GM19372 (cell line): ENCODE measurements around the gene DBNDD1.
"Not testable (repeated sequence)": the region's sequence is repeated elsewhere in the genome, so short reads cannot be mapped to it uniquely, and the experiment has no call there.

Experiments
- ATAC-seq: cut with Tn5 transposase; IDR thresholded peaks from one replicate; pipeline ENCODE4 v1.9.1; 2021; ENCODE audit warnings: mild to moderate bottlenecking, low read depth, moderate library complexity; ENCODE audit not compliant: unreplicated experiment

DBNDD1 gene

GRCh38 chr16:89994389-89994720 lies 24.9 kb downstream of the DBNDD1 start:
- ATAC-seq, result no peak

- ATAC-seq, result no peak
These were observed 25.3 kb downstream of the DBNDD1 start for GRCh38 chr16:89993971-89994370.

DNA sequence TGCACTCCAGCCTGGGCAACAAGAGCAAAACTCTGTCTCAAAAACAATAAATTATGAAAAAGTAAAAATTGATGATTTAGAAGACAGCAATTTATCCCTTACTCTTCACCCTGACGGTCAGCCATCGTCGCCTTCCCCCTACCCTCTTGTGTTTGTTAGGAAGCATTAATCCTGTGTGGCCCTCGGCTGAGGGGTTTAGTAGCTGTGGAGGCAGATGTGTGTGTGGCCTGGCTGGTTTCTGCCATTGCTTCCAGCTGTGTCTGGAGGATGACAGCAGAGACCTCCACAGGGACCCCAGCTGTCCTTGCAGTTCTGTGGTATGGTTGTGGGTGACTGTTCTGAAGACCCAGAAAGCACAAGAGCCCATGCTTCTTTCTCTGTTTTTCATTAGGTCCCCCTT lies 25.9 kb downstream of the DBNDD1 start:
- no peak for ATAC-seq

- no peak for ATAC-seq
These were observed 28.5 kb downstream of the DBNDD1 start for GRCh38 chr16:89990799-89991198.

GRCh38 chr16:89988951-89989350 lies 30.3 kb downstream of the DBNDD1 start:
- ATAC-seq, result no peak

DNA sequence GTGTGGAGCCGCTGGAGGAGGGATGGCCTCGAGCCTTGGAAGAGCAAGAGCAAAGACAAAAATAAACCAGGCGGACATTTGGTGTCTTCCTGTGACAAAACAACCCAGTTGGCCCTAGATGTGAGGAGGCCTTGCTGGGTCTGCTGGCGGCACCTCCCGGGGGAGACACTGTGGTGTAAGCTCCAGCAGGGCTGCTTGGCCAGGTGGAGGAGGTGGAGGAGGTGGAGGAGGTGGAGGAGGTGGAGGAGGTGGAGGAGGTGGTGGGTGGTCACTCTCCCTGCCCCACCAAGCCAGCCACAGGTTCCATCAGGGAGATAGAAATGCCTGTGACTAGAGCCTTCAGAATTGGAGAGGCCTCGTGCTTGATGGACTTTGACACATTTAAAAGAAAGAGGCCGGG lies 32.1 kb downstream of the DBNDD1 start:
- no peak for ATAC-seq

- no peak for ATAC-seq
These were observed 32.7 kb downstream of the DBNDD1 start for GRCh38 chr16:89986600-89986999.

- ATAC-seq, result no peak
These were observed 34.0 kb downstream of the DBNDD1 start for GRCh38 chr16:89985219-89985618.

- ATAC-seq, result no peak
These were observed 35.0 kb downstream of the DBNDD1 start for GRCh38 chr16:89984216-89984615.

- ATAC-seq, result no peak
These were observed 35.7 kb downstream of the DBNDD1 start for GRCh38 chr16:89983536-89983935.

- ATAC-seq, result no peak
These were observed 36.9 kb downstream of the DBNDD1 start for GRCh38 chr16:89982318-89982717.

DNA sequence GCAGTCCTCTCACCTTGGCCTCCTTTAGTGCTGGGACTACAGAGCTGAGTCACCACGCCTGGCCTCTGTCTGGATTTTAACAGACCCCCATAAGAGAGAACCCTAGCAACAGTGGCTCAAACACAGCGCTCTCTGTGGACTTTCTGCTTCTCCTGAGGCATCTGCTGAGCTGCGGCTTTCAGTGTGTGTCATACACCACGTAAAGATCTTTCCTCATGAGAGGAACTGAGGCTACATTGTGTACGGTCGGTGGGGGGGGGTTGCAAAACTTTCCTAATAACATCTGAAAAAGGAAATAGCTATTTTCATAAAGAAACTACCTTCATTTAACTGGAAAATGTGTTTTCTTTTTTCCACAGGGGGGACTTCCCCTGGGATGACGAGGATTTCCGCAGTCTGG lies 37.8 kb downstream of the DBNDD1 start:
- ATAC-seq, result no peak

DNA sequence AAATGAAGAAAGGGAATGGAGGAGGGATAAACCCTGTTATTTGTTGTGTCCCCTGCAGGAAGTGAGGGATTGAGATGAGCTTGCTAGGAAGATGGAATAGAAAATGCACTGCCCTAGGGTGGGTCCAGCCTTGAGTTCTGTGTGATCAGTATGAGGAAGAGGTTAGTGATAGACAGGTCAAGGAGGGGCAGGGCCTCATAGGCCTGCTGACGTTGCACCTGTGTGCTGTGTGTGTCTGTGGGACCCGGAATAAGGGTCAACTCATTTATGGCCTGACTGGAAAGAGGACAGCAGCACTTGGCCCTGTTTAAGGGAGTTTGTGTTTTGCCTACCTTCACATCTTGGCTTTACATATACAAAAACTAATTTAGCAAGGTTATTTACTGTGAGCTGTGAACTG lies 44.4 kb downstream of the DBNDD1 start:
- no peak for ATAC-seq

GRCh38 chr16:89973654-89974335 lies 45.5 kb downstream of the DBNDD1 start:
- no peak for ATAC-seq

DNA sequence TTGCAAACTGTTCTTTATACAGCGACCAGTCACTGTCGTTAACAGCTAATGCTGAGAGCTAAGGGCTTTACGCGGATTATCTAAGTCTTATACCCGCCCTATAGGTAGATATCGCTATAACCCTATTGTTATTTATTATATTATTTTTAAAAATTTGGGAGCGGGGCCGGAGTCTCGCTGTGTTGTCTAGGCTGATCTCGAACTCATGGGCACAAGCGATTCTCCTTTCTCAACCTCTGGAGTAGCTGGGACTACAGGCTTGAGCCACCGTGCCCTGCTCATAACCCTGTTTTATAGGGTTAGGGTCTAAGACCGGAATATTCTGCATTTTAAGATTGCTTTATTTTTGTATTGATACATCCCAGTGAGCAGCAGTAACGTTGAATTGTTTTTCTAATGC lies 46.0 kb downstream of the DBNDD1 start:
- ATAC-seq, result no peak

DNA sequence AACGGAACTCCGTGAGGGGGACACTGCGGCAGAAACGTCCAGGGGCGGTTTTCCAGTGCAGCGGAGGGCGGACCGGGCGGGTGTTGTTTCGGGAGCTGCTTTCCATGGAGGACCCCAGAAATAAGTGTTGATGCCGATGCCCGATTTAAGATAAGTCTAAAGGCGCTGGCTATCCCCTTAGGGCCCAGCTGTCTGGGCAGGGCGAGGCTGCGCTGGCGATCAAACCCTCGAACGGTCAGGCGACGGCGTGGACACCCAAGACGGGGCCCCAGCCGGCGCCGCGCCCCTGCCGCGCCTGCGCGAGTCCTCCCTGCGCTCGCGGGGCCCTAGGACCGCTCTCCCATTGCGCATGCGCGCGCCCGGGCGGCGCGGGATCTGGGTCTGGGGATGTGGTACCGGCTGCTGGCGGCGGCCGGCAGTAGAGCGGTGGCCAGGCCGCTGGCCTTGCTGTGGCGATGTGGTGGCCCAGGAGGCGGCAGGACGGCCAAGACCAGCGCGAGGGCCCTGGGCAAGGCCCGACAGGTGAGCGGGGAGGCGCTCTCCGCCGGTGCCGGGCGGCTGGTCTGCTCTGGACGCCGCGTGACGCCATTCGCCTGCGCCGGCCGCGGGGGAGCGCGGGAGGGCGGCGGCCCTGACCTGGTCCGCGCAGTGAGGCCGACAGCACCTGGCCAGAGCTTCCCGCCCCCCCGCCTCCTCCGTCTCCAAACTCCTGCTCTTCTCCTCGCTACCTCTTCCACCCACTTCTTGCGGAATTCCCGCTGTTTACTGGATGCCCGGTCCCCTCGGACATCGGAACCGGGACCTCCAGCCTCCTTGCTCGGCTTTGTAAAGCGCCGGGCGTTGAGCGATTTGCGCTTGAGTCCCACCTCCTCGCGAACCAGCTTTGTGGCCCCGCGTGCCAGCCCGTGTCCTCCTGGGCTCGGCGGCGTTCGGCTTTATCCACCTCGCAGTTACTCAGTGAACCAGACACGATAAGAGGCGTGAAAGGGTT lies 46.7 kb downstream of the DBNDD1 start:
- peak; percentile 86 for ATAC-seq

- ATAC-seq, result no peak
These were observed 47.6 kb downstream of the DBNDD1 start for GRCh38 chr16:89971495-89972243.

DNA sequence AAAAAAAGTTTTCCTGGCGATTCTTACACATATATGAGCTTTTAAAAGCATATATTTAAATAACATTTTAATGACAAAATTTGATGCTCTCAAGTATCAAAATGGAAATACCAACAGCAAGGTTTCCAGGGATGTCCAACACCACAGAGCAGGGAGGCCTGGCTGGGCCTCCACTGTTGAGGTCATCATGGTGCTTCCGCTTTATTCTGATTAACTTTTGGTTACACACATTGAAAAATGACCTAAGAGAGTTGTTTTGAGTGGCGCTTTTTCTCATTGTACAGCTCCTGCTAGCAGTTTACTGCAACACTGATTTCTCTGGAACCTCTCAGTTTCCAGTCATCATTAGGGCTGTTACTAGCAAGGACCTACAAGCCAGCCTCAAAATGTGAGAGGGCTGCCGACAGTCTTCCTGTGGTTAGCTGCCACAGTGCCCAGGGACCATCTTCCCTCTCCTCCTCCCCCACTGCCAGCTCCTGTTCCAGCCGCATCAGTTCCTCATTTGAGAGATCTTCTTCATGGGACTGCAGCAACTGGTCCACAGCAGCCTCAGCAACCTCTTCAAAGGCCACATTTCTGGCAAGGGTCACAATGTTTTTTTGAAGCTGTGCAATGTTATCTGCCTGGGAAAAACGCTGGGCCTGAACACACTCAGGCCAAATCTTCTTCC lies 49.4 kb downstream of the DBNDD1 start:
- no peak for ATAC-seq

DNA sequence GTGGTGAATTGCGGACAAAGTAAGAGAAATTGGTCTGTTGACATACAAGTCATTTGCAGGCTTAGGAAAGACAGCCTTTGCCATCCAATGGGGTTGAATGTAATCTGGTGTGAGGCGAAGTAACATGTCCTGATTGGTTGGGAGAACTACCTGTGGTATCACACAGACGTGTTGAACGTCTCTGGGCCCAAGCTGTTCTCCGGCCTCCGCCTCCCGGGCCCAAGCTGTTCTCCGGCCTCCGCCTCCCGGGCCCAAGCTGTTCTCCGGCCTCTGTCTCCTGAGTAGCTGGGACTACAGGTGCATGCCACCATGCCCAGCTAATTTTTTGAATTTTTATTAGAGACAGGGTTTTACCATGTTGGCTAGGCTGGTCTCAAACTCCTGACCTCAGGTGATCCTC lies 51.2 kb downstream of the DBNDD1 start:
- ATAC-seq, result not testable (repeated sequence)

DNA sequence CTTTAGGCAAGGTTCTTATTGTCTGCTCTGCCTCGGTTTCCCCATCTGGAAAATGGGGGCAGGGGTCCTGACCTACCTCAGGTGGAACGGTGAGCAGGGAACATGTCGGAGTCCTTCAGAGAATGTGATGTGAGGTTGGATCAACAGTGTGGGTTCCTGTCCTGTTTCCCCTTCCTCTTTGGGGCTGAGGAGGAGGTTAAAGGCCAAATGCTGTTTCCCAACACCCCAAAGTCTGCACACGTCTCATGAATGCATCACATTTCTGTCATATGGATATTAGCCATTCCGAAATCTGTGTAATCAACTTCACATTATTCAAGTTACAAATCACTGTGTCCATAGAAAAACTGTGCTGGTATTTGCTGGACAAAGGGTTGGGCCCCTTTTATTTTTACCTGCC lies 51.8 kb downstream of the DBNDD1 start:
- ATAC-seq, result not testable (repeated sequence)

DNA sequence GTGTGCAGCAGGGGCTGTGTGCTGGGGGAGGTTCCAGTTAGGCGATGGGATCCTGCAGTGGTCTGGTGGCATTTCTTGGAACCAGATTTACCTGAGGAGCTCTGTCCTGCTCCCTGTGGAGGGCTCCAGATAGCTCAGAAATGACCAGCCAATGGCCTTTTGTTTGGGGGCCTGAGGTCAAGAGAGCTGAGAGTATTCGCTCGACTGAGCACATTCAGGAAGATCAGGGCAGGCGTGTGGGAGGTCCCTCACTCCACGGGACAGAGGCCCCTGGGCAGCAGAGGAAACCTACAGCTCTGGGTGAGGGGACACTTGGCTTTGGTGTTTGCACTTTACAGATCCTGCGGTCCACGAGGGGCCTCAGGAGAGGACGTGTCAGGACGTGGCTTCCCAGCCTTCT lies 52.5 kb downstream of the DBNDD1 start:
- no peak for ATAC-seq
